Measurements from ENCODE around the gene GLB1L.

GLB1L gene

GRCh38 chr2:219250049-219250781 lies 5.0 kb upstream of the GLB1L start:
- peaks cover 38 to 91% (median 89%) of the 10 kb centered on the region in 4 experiments for H3K4me1 ChIP-seq (ENCODE audit: control extremely low read depth in 1 of 4, control insufficient read depth in 4 of 4, insufficient read depth in 4 of 4, low read length in 3 of 4)
- POLR2A ChIA-PET, result interaction anchor here (1.0 kb wide), 1 partner anchor 45 kb away, joined by 3 read pairs; no protein-coding TSS in a partner anchor

GRCh38 chr2:219249203-219249980 lies 4.1 kb upstream of the GLB1L start:
- Histone ChIP-seq H3K4me3 (ENCODE audit: control insufficient read depth in 1 of 7, extremely low read depth in 1 of 7, insufficient read depth in 4 of 7, low read depth in 2 of 7, low read length in 6 of 7) (peak overlapping the region in 5 of 7 experiments; percentile 22 to 50 (median 44)), H3K9me3 (ENCODE audit: control extremely low read depth in 1 of 5, control insufficient read depth in 4 of 5, insufficient read depth in 2 of 5, low read depth in 1 of 5, low read length in 4 of 5) (no peaks in the 10 kb centered on the region), H3K4me1 (ENCODE audit: control extremely low read depth in 1 of 4, control insufficient read depth in 4 of 4, insufficient read depth in 4 of 4, low read length in 3 of 4) (peaks cover 45 to 92% (median 89%) of the 10 kb centered on the region in 4 experiments), H3K36me3 (ENCODE audit: control insufficient read depth in 4 of 4, insufficient read depth in 4 of 4, low read length in 3 of 4) (peaks cover 0 to 22% (median 13%) of the 10 kb centered on the region in 4 experiments), H3K27ac (ENCODE audit: insufficient read depth in 1 of 2, low read depth in 1 of 2, low read length in 2 of 2, poor library complexity in 1 of 2, severe bottlenecking in 2 of 2) (peak overlapping the region; percentile 3 to 46), H3K27me3 (replicated peaks in 2 of 5; ENCODE audit: control insufficient read depth in 4 of 5, insufficient read depth in 5 of 5, low read length in 4 of 5) (peaks cover 0 to 4% (median 0%) of the 10 kb centered on the region in 5 experiments)
- 0% methylated on average over 4 of the region's 7 CpGs for WGBS (ENCODE audit: insufficient coverage)
- peak in 2 of 3 donors; percentile 57 to 70 for DNase-seq
- ChIA-PET CTCF (interaction anchor here (0.6 to 4.1 kb wide), 15 partner anchors 12 to 176 kb away, joined by 3 to 27 read pairs (median 4); no protein-coding TSS in a partner anchor), POLR2A (interaction anchor here (1.0 kb wide), 1 partner anchor 46 kb away, joined by 3 read pairs; no protein-coding TSS in a partner anchor)

More at GRCh38 chr2:219250049-219250781, 5.0 kb upstream of the GLB1L start:
- Histone ChIP-seq H3K9me3 (ENCODE audit: control extremely low read depth in 1 of 5, control insufficient read depth in 4 of 5, insufficient read depth in 2 of 5, low read depth in 1 of 5, low read length in 4 of 5) (no peaks in the 10 kb centered on the region), H3K36me3 (ENCODE audit: control insufficient read depth in 4 of 4, insufficient read depth in 4 of 4, low read length in 3 of 4) (peaks cover 0 to 22% (median 13%) of the 10 kb centered on the region in 4 experiments), H3K4me3 (ENCODE audit: control insufficient read depth in 1 of 7, extremely low read depth in 1 of 7, insufficient read depth in 4 of 7, low read depth in 2 of 7, low read length in 6 of 7) (peak overlapping the region in 4 of 7 experiments; percentile 1 to 48 (median 32)), H3K27me3 (replicated peaks in 2 of 5; ENCODE audit: control insufficient read depth in 4 of 5, insufficient read depth in 5 of 5, low read length in 4 of 5) (peaks cover 0 to 5% (median 0%) of the 10 kb centered on the region in 5 experiments), H3K27ac (ENCODE audit: insufficient read depth in 1 of 2, low read depth in 1 of 2, low read length in 2 of 2, poor library complexity in 1 of 2, severe bottlenecking in 2 of 2) (no peak overlapping the region)
- no peak for DNase-seq
- 90% methylated on average over 21 of the region's 22 CpGs for WGBS (ENCODE audit: insufficient coverage)
- CTCF ChIA-PET, result interaction anchor here (1.1 to 8.7 kb wide), 8 partner anchors 11 to 96 kb away, joined by 3 to 81 read pairs (median 6); partner anchors contain the start of gene DNAJB2

DNA sequence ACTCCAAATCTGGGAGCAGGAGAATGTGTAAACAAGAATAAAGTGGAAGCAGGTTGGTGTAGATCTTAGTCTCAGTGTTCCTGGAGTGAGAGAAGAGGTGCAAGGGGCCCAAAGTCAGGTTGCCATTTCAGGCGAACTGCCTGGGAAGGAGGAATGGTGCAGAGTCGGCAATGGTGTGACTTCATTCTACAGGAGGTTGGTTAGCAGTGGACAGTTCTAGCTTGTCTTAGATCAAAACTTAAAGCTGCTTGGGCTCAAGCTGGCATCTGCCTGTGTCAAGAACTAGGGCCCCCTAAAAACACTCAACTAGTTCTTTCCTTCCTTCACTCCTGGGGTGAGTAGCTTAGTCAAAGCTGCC lies 3.6 kb upstream of the GLB1L start:
- H3K27ac ChIP-seq (ENCODE audit: insufficient read depth in 1 of 2, low read depth in 1 of 2, low read length in 2 of 2, poor library complexity in 1 of 2, severe bottlenecking in 2 of 2), result peak overlapping the region; percentile 3 to 46
- peak overlapping the region in 4 of 7 experiments; percentile 37 to 50 (median 46) for H3K4me3 ChIP-seq (ENCODE audit: control insufficient read depth in 1 of 7, extremely low read depth in 1 of 7, insufficient read depth in 4 of 7, low read depth in 2 of 7, low read length in 6 of 7)
- WGBS (ENCODE audit: insufficient coverage), result 64% methylated on average over 2 of the region's 2 CpGs
- POLR2A ChIA-PET, result interaction anchor here (1.0 to 1.2 kb wide), 2 partner anchors 19 to 46 kb away, joined by 3 to 4 read pairs; partner anchors contain the start of genes ANKZF1 and ATG9A
- CTCF ChIA-PET, result interaction anchor here (0.6 to 4.1 kb wide), 16 partner anchors 10 to 176 kb away, joined by 3 to 27 read pairs (median 4); no protein-coding TSS in a partner anchor
- H3K9me3 ChIP-seq (ENCODE audit: control extremely low read depth in 1 of 5, control insufficient read depth in 4 of 5, insufficient read depth in 2 of 5, low read depth in 1 of 5, low read length in 4 of 5), result no peaks in the 10 kb centered on the region
- DNase-seq, result no peak
- H3K36me3 ChIP-seq (ENCODE audit: control insufficient read depth in 4 of 4, insufficient read depth in 4 of 4, low read length in 3 of 4), result peaks cover 0 to 22% (median 13%) of the 10 kb centered on the region in 4 experiments
- H3K27me3 ChIP-seq (replicated peaks in 2 of 5; ENCODE audit: control insufficient read depth in 4 of 5, insufficient read depth in 5 of 5, low read length in 4 of 5), result peaks cover 0 to 2% (median 0%) of the 10 kb centered on the region in 5 experiments
- peaks cover 48 to 89% (median 87%) of the 10 kb centered on the region in 4 experiments for H3K4me1 ChIP-seq (ENCODE audit: control extremely low read depth in 1 of 4, control insufficient read depth in 4 of 4, insufficient read depth in 4 of 4, low read length in 3 of 4)

- Histone ChIP-seq H3K27ac (ENCODE audit: insufficient read depth in 1 of 2, low read depth in 1 of 2, low read length in 2 of 2, poor library complexity in 1 of 2, severe bottlenecking in 2 of 2) (no peak overlapping the region), H3K27me3 (replicated peaks in 2 of 5; ENCODE audit: control insufficient read depth in 4 of 5, insufficient read depth in 5 of 5, low read length in 4 of 5) (no peaks in the 10 kb centered on the region), H3K36me3 (ENCODE audit: control insufficient read depth in 4 of 4, insufficient read depth in 4 of 4, low read length in 3 of 4) (peaks cover 0 to 22% (median 13%) of the 10 kb centered on the region in 4 experiments), H3K4me1 (ENCODE audit: control extremely low read depth in 1 of 4, control insufficient read depth in 4 of 4, insufficient read depth in 4 of 4, low read length in 3 of 4) (peaks cover 48 to 83% (median 80%) of the 10 kb centered on the region in 4 experiments), H3K9me3 (ENCODE audit: control extremely low read depth in 1 of 5, control insufficient read depth in 4 of 5, insufficient read depth in 2 of 5, low read depth in 1 of 5, low read length in 4 of 5) (no peaks in the 10 kb centered on the region), H3K4me3 (ENCODE audit: control insufficient read depth in 1 of 7, extremely low read depth in 1 of 7, insufficient read depth in 4 of 7, low read depth in 2 of 7, low read length in 6 of 7) (peak overlapping the region in 1 of 7 experiments; percentile 35)
- DNase-seq, result peak in 2 of 3 donors; percentile 74 to 79
- POLR2A ChIA-PET, result interaction anchor here (1.2 kb wide), 1 partner anchor 18 kb away, joined by 4 read pairs; the partner anchor contains the start of genes ANKZF1 and ATG9A
- 80% methylated on average over 10 of the region's 17 CpGs for WGBS (ENCODE audit: insufficient coverage)
- CTCF ChIA-PET, result interaction anchor here (0.6 to 4.1 kb wide), 13 partner anchors 8 to 75 kb away, joined by 3 to 27 read pairs (median 3); no protein-coding TSS in a partner anchor
These were observed 2.7 kb upstream of the GLB1L start for GRCh38 chr2:219247678-219248642.

DNA sequence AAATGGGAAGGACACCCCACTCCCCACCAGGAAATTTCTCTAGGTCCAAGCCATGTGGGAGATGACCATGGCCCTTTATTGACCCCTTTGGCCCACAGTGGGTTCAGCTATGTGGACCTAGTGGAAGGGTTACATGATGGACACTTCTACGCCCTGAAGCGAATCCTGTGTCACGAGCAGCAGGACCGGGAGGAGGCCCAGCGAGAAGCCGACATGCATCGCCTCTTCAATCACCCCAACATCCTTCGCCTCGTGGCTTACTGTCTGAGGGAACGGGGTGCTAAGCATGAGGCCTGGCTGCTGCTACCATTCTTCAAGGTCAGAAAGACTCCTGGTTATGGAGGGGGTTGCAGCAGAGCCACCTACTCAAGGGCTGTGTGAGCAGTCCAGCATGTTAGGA lies 1.3 kb upstream of the GLB1L start:
- DNase-seq, result no peak
- Histone ChIP-seq H3K27me3 (replicated peaks in 2 of 5; ENCODE audit: control insufficient read depth in 4 of 5, insufficient read depth in 5 of 5, low read length in 4 of 5) (no peaks in the 10 kb centered on the region), H3K4me3 (ENCODE audit: control insufficient read depth in 1 of 7, extremely low read depth in 1 of 7, insufficient read depth in 4 of 7, low read depth in 2 of 7, low read length in 6 of 7) (peak overlapping the region in 2 of 7 experiments; percentile 19 to 91), H3K36me3 (ENCODE audit: control insufficient read depth in 4 of 4, insufficient read depth in 4 of 4, low read length in 3 of 4) (peaks cover 0 to 20% (median 13%) of the 10 kb centered on the region in 4 experiments), H3K9me3 (ENCODE audit: control extremely low read depth in 1 of 5, control insufficient read depth in 4 of 5, insufficient read depth in 2 of 5, low read depth in 1 of 5, low read length in 4 of 5) (no peaks in the 10 kb centered on the region), H3K27ac (ENCODE audit: insufficient read depth in 1 of 2, low read depth in 1 of 2, low read length in 2 of 2, poor library complexity in 1 of 2, severe bottlenecking in 2 of 2) (no peak overlapping the region), H3K4me1 (ENCODE audit: control extremely low read depth in 1 of 4, control insufficient read depth in 4 of 4, insufficient read depth in 4 of 4, low read length in 3 of 4) (peaks cover 48 to 70% (median 69%) of the 10 kb centered on the region in 4 experiments)
- 99% methylated on average over 10 of the region's 10 CpGs for WGBS (ENCODE audit: insufficient coverage)
- CTCF ChIA-PET, result interaction anchor here (0.8 to 2.6 kb wide), 5 partner anchors 10 to 87 kb away, joined by 3 to 24 read pairs (median 9); partner anchors contain the start of genes ANKZF1, ATG9A and DNAJB2
- POLR2A ChIA-PET, result interaction anchor here (1.8 kb wide), 1 partner anchor 70 kb away, joined by 4 read pairs; the partner anchor contains the start of gene CNPPD1
